ENCODE data around the gene FTO.

Gene FTO

GRCh38 chr16:53971616-53972015 lies 267.7 kb downstream of the FTO start:
- H3K36me3 ChIP-seq: no peaks in the 10 kb centered on the region
- H3K4me1 ChIP-seq (ENCODE audit: control insufficient read depth in 1 of 2, insufficient read depth in 1 of 2, low read depth in 1 of 2, low read length in 1 of 2): no peaks in the 10 kb centered on the region
- H3K9me3 ChIP-seq: no peaks in the 10 kb centered on the region
- no peaks in the 10 kb centered on the region for H3K27me3 ChIP-seq
- H3K4me3 ChIP-seq (ENCODE audit: low read depth in 1 of 2, low read length in 1 of 2): no peak overlapping the region
- H3K27ac ChIP-seq: no peak overlapping the region
- no peak for TF ChIP-seq CTCF (IDR thresholded peaks at IDR 0.05)

GRCh38 chr16:53973021-53973420 lies 269.1 kb downstream of the FTO start:
- Histone ChIP-seq H3K36me3 (no peaks in the 10 kb centered on the region), H3K27me3 (no peaks in the 10 kb centered on the region), H3K27ac (no peak overlapping the region), H3K4me3 (ENCODE audit: low read depth in 1 of 2, low read length in 1 of 2) (no peak overlapping the region), H3K4me1 (ENCODE audit: control insufficient read depth in 1 of 2, insufficient read depth in 1 of 2, low read depth in 1 of 2, low read length in 1 of 2) (no peaks in the 10 kb centered on the region), H3K9me3 (no peaks in the 10 kb centered on the region)
- TF ChIP-seq CTCF (IDR thresholded peaks at IDR 0.05): no peak

- TF ChIP-seq CTCF (IDR thresholded peaks at IDR 0.05): no peak
- H3K27ac ChIP-seq: no peak overlapping the region
Observed at GRCh38 chr16:53974484-53975080, 270.6 kb downstream of the FTO start.

GRCh38 chr16:53980675-53981074 lies 276.7 kb downstream of the FTO start:
- H3K27ac ChIP-seq: no peak overlapping the region
- H3K4me3 ChIP-seq (ENCODE audit: low read depth in 1 of 2, low read length in 1 of 2): no peak overlapping the region
- TF ChIP-seq CTCF (IDR thresholded peaks at IDR 0.05): no peak
- no peaks in the 10 kb centered on the region for H3K36me3 ChIP-seq
- no peaks in the 10 kb centered on the region for H3K27me3 ChIP-seq
- H3K9me3 ChIP-seq: no peaks in the 10 kb centered on the region
- no peaks in the 10 kb centered on the region for H3K4me1 ChIP-seq (ENCODE audit: control insufficient read depth in 1 of 2, insufficient read depth in 1 of 2, low read depth in 1 of 2, low read length in 1 of 2)

More at GRCh38 chr16:53974484-53975080, 270.6 kb downstream of the FTO start:
- H3K4me1 ChIP-seq (ENCODE audit: control insufficient read depth in 1 of 2, insufficient read depth in 1 of 2, low read depth in 1 of 2, low read length in 1 of 2): no peaks in the 10 kb centered on the region
- H3K4me3 ChIP-seq (ENCODE audit: low read depth in 1 of 2, low read length in 1 of 2): no peak overlapping the region
- no peaks in the 10 kb centered on the region for H3K27me3 ChIP-seq
- H3K9me3 ChIP-seq: no peaks in the 10 kb centered on the region
- no peaks in the 10 kb centered on the region for H3K36me3 ChIP-seq

GRCh38 chr16:53982631-53983042 lies 278.7 kb downstream of the FTO start:
- Histone ChIP-seq H3K27ac (no peak overlapping the region), H3K27me3 (no peaks in the 10 kb centered on the region), H3K9me3 (no peaks in the 10 kb centered on the region), H3K4me1 (ENCODE audit: control insufficient read depth in 1 of 2, insufficient read depth in 1 of 2, low read depth in 1 of 2, low read length in 1 of 2) (no peaks in the 10 kb centered on the region), H3K4me3 (ENCODE audit: low read depth in 1 of 2, low read length in 1 of 2) (no peak overlapping the region), H3K36me3 (no peaks in the 10 kb centered on the region)
- no peak for TF ChIP-seq CTCF (IDR thresholded peaks at IDR 0.05)

Data from neutrophil (primary cell).